GM12874 (cell line): ENCODE measurements around the gene TXNDC5.

Experiments used
- CTCF ChIP-seq: IDR thresholded peaks from 2 replicates; pipeline ENCODE4 v1.5.1; 2011; ENCODE audit warnings: low read depth, mild to moderate bottlenecking, control low read depth, low read length, moderate library complexity; ENCODE audit not compliant: insufficient read depth

The TXNDC5 gene

GRCh38 chr6:7939864-7940228 lies 29.3 kb upstream of the TXNDC5 start:
- no peak for TF ChIP-seq CTCF

DNA sequence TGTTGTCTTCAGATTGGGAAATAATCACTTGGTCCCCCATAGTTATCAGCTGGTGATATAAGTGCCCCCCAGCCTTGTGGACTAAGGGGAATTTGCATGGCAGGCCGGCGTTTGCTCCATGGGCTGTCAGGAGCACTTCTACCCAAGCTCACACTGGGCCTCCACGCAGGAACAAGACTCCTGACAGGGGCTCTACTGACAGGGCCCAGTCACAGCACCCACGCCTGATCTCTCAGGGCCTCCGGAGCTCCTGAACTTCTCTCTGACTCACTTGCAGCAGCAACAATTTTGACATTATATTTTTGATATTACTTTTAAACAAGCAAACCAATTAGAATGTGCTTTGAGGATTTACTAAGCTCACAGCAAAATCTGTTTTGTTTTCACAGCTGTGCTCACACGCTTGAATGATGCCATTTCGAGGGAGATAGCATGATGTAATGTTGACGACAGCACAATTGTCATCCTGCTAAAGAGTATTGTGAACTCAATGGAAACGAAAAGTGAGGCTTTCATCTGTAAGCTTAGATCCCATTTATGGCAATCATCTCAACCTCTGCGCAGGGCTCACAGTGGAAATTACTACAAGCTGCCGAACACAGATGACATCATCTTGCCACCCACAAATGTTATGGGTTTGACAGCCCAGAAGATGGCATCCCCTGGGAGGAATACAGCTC lies 28.7 kb upstream of the TXNDC5 start:
- no peak for TF ChIP-seq CTCF

DNA sequence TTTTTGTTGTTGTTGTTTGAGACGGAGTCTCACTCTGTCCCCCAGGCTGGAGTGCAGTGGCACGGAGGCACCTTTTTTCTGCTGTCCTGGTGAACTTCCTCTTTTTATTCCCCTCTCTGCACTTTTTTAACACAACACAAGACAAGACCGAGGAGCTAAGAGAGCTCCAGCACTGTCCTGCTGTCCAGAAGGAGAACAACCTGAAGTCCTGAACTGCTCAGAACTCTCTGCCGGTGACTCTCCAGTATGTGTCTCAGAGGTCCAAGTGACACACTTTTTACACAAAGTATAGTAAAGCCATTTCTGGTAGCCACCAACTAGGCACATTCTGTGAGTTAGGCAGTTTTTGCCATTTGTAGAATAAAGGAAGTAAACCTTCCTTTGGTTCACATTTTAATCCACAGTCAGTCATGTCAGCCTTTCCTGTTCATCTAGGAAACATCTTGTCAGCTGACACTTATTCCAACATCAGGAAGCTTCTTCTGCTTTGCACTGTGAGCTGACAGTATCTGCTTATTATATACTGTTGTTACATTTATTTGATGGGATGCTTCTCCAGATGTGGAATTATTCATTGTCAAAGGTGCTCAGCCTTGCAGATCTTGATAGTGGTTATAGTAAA lies 28.1 kb upstream of the TXNDC5 start:
- no peak for TF ChIP-seq CTCF

GRCh38 chr6:7933794-7934193 lies 23.2 kb upstream of the TXNDC5 start:
- TF ChIP-seq CTCF: no peak

DNA sequence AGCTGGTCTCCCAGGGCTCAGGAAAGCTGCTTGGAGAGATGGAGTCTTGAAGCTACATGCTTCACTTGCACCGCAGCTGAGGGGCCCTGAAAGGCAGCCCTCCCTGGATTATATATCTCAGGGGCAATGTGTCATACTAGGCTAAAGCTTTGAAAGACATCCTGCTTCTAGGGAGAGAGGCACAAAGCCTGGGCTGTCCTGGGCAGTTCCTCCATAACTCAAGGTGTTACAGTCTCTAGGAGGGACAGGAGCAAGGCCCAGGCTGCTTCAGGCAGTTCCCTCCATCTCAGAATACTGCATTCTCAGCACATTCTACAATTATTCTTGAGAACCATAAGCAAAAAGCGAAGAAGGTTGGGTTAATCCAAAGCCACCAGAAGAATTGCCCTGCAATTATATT lies 22.0 kb upstream of the TXNDC5 start:
- no peak for TF ChIP-seq CTCF

DNA sequence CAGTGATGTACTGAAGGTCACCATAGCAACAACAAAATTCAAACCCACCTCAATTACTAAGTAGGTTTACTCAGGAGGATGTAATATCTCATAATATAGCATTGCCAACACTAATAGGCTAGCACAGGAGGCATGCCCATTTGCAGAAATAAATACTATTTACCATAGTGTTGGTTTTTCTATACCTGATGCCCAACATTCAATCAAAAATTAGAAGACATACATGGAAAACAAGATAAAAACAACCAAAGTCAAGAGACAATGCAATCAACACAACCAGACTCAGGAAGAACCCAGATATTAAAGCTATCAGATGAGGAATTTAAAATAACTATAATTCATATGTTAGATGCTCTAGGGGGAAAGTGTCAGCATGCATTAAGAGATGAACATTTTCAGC lies 14.3 kb upstream of the TXNDC5 start:
- no peak for TF ChIP-seq CTCF

- no peak for TF ChIP-seq CTCF
Measured at GRCh38 chr6:7922596-7922995, 12.0 kb upstream of the TXNDC5 start.
